HG03095 (cell line): ENCODE measurements around the gene PVALEF.

Experiments used
- ATAC-seq: cut with Tn5 transposase; IDR thresholded peaks from one replicate; pipeline ENCODE4 v1.9.1; 2021; ENCODE audit warnings: moderate library complexity; ENCODE audit not compliant: unreplicated experiment

The PVALEF gene

GRCh38 chr17:81160747-81161453 lies 4.4 kb upstream of the PVALEF start:
- ATAC-seq = no peak

GRCh38 chr17:81161536-81161935 lies 3.8 kb upstream of the PVALEF start:
- ATAC-seq = no peak

GRCh38 chr17:81161972-81162371 lies 3.3 kb upstream of the PVALEF start:
- no peak for ATAC-seq

GRCh38 chr17:81162491-81162890 lies 2.8 kb upstream of the PVALEF start:
- no peak for ATAC-seq

- no peak for ATAC-seq
Observed at GRCh38 chr17:81163051-81163695, 2.1 kb upstream of the PVALEF start.

GRCh38 chr17:81163703-81164370 lies 1.5 kb upstream of the PVALEF start:
- ATAC-seq = no peak

GRCh38 chr17:81164371-81165245 lies 699 bp upstream of the PVALEF start:
- no peak for ATAC-seq

- no peak for ATAC-seq
Observed at GRCh38 chr17:81166033-81166492, 756 bp downstream of the PVALEF start, which contains the start of gene AATK. Gene AATK, minus strand, starts transcription at chr17:81166221. Its CDS starts 229 bp downstream, at chr17:81165992.

- ATAC-seq = no peak
Observed at GRCh38 chr17:81167194-81167524, 1.9 kb downstream of the PVALEF start.

- no peak for ATAC-seq
Observed at GRCh38 chr17:81167638-81168037, 2.3 kb downstream of the PVALEF start.

GRCh38 chr17:81169870-81170309 lies 4.6 kb downstream of the PVALEF start:
- ATAC-seq = no peak

- ATAC-seq = no peak
Observed at GRCh38 chr17:81170727-81171494, 5.6 kb downstream of the PVALEF start.

- no peak for ATAC-seq
Observed at GRCh38 chr17:81171941-81172340, 6.6 kb downstream of the PVALEF start.

- no peak for ATAC-seq
Observed at GRCh38 chr17:81173052-81173761, 7.9 kb downstream of the PVALEF start.

GRCh38 chr17:81173762-81174155 lies 8.5 kb downstream of the PVALEF start:
- no peak for ATAC-seq

- no peak for ATAC-seq
Observed at GRCh38 chr17:81176666-81177065, 11.4 kb downstream of the PVALEF start.

- no peak for ATAC-seq
Observed at GRCh38 chr17:81178136-81179091, 13.1 kb downstream of the PVALEF start.

- ATAC-seq = no peak
Observed at GRCh38 chr17:81179220-81179619, 13.9 kb downstream of the PVALEF start.
